ENCODE measurements around the gene AIM2.

DNA sequence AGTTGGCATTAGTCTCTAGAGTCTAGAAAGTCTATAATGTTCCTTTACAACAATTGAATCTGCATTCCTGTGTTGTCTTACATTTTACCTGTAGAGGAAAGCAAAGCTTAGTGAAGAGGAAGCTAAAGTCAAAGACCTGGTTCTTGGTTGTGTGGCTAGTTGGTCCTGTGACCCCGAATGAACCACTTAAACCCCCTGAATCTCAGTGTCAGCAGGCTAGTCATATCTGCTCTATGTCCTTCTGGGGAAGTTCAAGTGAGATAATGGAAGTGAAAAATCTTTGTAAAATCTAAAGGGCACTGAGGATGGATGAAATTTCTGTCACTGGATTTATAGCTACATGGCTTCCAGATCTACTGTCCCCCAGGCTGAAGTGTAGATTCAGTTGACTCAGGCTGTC lies 24.0 kb upstream of the AIM2 start:
- TF ChIP-seq, protein P1, sequence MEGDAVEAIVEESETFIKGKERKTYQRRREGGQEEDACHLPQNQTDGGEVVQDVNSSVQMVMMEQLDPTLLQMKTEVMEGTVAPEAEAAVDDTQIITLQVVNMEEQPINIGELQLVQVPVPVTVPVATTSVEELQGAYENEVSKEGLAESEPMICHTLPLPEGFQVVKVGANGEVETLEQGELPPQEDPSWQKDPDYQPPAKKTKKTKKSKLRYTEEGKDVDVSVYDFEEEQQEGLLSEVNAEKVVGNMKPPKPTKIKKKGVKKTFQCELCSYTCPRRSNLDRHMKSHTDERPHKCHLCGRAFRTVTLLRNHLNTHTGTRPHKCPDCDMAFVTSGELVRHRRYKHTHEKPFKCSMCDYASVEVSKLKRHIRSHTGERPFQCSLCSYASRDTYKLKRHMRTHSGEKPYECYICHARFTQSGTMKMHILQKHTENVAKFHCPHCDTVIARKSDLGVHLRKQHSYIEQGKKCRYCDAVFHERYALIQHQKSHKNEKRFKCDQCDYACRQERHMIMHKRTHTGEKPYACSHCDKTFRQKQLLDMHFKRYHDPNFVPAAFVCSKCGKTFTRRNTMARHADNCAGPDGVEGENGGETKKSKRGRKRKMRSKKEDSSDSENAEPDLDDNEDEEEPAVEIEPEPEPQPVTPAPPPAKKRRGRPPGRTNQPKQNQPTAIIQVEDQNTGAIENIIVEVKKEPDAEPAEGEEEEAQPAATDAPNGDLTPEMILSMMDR (IDR thresholded peaks at IDR 0.05) = no peak
- no peak for TF ChIP-seq POLR2A (IDR thresholded peaks at IDR 0.05)

All from right lobe of liver (tissue), 4 donors.